ENCODE measurements around the gene RTCB.
"Not testable (repeated sequence)": the region's sequence is repeated elsewhere in the genome, so short reads cannot be mapped to it uniquely, and the experiment has no call there.

RTCB gene

DNA sequence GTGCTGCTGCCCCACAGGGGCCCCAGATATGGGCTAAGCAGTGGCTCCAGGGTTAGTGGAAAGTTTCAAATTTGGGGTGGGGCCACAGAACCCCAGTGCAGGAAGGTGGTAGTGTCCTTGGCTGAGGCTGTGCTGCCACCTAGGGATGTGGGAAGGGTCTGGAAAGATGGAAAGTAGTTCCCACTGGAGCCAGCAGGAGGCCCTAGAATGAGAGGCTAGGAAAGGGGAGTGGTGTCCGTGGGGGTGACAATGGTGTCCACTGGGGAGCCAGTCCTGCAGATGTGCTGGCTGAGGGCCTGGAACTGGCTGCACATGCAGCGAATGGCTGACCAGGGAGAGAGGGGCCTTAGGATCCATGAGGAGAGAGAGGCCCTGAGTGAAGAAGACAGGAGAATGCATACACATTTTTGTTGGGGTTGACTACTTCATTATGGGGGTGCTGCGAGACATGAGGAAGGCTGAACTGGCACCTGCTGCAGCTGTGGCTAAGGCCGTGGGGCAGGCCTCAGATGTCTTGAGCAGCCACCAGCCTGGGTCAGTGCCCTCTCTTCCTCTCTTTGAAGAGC is 33.3 kb downstream of the RTCB start:
- H3K4me3 ChIP-seq (ENCODE audit: low read depth, low read length): no peak overlapping the region
- peak; percentile 94 for TF ChIP-seq CTCF (conservative IDR thresholded peaks at IDR 0.05; ENCODE audit: low read depth, low read length)
- DNase-seq (ENCODE audit: low read depth): peak; percentile 61

- H3K4me3 ChIP-seq (ENCODE audit: low read depth, low read length): no peak overlapping the region
- TF ChIP-seq CTCF (conservative IDR thresholded peaks at IDR 0.05; ENCODE audit: low read depth, low read length): no peak
- no peak for DNase-seq (ENCODE audit: low read depth)
Measured at GRCh38 chr22:32376681-32377080, 35.4 kb downstream of the RTCB start.

- DNase-seq (ENCODE audit: low read depth): no peak
- TF ChIP-seq CTCF (conservative IDR thresholded peaks at IDR 0.05; ENCODE audit: low read depth, low read length): no peak
- no peak overlapping the region for H3K4me3 ChIP-seq (ENCODE audit: low read depth, low read length)
Measured at GRCh38 chr22:32375678-32376450, 36.2 kb downstream of the RTCB start.

- TF ChIP-seq CTCF (conservative IDR thresholded peaks at IDR 0.05; ENCODE audit: low read depth, low read length): no peak
- no peak for DNase-seq (ENCODE audit: low read depth)
- H3K4me3 ChIP-seq (ENCODE audit: low read depth, low read length): no peak overlapping the region
Measured at GRCh38 chr22:32364210-32364609, 47.8 kb downstream of the RTCB start.

GRCh38 chr22:32361257-32361656 is 50.8 kb downstream of the RTCB start:
- H3K4me3 ChIP-seq (ENCODE audit: low read depth, low read length): no peak overlapping the region
- no peak for TF ChIP-seq CTCF (conservative IDR thresholded peaks at IDR 0.05; ENCODE audit: low read depth, low read length)
- no peak for DNase-seq (ENCODE audit: low read depth)

DNA sequence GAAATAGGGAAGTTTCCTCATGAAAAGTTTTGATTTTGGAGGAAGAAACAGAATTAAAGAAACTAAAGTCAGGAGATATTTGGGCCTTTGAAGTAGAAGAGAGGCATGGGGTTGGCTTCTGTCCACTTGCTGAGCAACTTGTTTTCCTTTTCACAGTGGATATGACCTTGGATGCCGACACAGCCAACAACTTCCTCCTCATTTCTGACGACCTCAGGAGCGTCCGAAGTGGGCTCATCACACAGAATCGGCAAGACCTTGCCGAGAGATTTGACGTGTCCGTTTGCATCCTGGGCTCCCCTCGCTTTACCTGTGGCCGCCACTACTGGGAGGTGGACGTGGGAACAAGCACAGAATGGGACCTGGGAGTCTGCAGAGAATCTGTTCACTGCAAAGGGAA is 52.0 kb downstream of the RTCB start:
- DNase-seq (ENCODE audit: low read depth); H3K4me3 ChIP-seq (ENCODE audit: low read depth, low read length): not testable (repeated sequence)

GRCh38 chr22:32357567-32357966 is 54.5 kb downstream of the RTCB start, which contains the start of gene RFPL3:
TSS of gene RFPL3 (plus strand) at chr22:32357867. CDS start at chr22:32358072, 205 bp downstream.
- H3K4me3 ChIP-seq (ENCODE audit: low read depth, low read length); DNase-seq (ENCODE audit: low read depth): not testable (repeated sequence)

DNA sequence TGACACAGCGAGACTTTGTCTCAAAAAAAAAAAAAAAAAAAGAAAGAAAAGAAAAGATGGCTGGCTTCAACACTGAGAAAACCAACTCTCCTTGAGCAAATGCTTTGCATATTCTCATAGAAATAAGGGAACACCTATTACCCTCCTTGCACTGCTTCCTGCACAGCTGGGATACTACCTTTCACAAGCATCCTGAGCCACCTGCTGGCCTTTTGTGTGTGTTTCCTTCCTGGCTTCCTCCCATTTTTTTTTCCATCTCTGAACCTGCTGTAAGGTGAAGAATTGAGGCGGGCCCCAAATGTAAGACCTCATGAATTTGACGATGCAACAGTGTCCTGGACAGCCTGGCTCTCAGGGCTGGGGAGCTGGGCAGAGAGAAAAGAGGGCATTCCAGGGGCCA is 56.3 kb downstream of the RTCB start:
- DNase-seq (ENCODE audit: low read depth): peak; percentile 10
- TF ChIP-seq CTCF (conservative IDR thresholded peaks at IDR 0.05; ENCODE audit: low read depth, low read length): peak; percentile 27
- no peak overlapping the region for H3K4me3 ChIP-seq (ENCODE audit: low read depth, low read length)

All from choroid plexus epithelial cell (primary cell).